Measurements from ENCODE around the gene ZBTB20.

DNA sequence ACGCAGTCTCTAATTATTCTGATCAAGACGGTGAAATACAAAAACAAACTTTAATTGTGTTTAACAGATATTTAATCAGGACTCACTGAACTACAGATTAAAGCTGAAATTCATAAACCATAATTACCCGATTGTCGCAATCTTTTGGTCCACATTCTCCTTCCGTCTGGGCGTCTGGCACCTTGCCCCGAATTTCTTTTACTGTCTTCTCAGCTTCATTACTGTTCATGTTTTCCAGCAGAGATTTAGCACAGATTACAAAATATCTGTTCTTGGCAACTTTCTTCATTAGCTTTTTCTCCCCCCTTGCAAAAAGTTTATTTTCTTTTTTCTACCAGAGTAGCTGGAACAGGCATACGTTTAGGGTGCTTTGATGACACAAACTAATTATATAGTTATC lies 581.9 kb downstream of the ZBTB20 start:
- TF ChIP-seq, protein P1, sequence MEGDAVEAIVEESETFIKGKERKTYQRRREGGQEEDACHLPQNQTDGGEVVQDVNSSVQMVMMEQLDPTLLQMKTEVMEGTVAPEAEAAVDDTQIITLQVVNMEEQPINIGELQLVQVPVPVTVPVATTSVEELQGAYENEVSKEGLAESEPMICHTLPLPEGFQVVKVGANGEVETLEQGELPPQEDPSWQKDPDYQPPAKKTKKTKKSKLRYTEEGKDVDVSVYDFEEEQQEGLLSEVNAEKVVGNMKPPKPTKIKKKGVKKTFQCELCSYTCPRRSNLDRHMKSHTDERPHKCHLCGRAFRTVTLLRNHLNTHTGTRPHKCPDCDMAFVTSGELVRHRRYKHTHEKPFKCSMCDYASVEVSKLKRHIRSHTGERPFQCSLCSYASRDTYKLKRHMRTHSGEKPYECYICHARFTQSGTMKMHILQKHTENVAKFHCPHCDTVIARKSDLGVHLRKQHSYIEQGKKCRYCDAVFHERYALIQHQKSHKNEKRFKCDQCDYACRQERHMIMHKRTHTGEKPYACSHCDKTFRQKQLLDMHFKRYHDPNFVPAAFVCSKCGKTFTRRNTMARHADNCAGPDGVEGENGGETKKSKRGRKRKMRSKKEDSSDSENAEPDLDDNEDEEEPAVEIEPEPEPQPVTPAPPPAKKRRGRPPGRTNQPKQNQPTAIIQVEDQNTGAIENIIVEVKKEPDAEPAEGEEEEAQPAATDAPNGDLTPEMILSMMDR (IDR thresholded peaks at IDR 0.05; ENCODE audit: insufficient read depth, low read length, poor library complexity, severe bottlenecking) = no peak
- no peak for TF ChIP-seq EZH2phosphoT487 (conservative IDR thresholded peaks at IDR 0.05; ENCODE audit: low read length)

Measured in SU-DHL-6 (cell line).